ENCODE measurements around the gene ELMO1.

ELMO1 gene

GRCh38 chr7:37409461-37409860 is 39.2 kb downstream of the ELMO1 start:
- Histone ChIP-seq H3K27me3 (ENCODE audit: insufficient read depth, low read length) (no peaks in the 10 kb centered on the region), H3K4me3 (ENCODE audit: low read depth, low read length) (no peak overlapping the region), H3K79me2 (ENCODE audit: control insufficient read depth, insufficient read depth, low read length, unreplicated experiment) (no peaks in the 10 kb centered on the region), H2AFZ (ENCODE audit: low read length, unreplicated experiment) (no peak overlapping the region), H3K27ac (ENCODE audit: low read depth, low read length) (no peak overlapping the region), H3K4me1 (ENCODE audit: control insufficient read depth, insufficient read depth, low read length, unreplicated experiment) (no peaks in the 10 kb centered on the region), H3K36me3 (ENCODE audit: insufficient read depth, low read length) (no peaks in the 10 kb centered on the region)

- Histone ChIP-seq H3K4me1 (ENCODE audit: control insufficient read depth, insufficient read depth, low read length, unreplicated experiment) (no peaks in the 10 kb centered on the region), H3K79me2 (ENCODE audit: control insufficient read depth, insufficient read depth, low read length, unreplicated experiment) (no peaks in the 10 kb centered on the region), H3K4me3 (ENCODE audit: low read depth, low read length) (no peak overlapping the region), H3K27me3 (ENCODE audit: insufficient read depth, low read length) (no peaks in the 10 kb centered on the region), H3K36me3 (ENCODE audit: insufficient read depth, low read length) (no peaks in the 10 kb centered on the region), H2AFZ (ENCODE audit: low read length, unreplicated experiment) (no peak overlapping the region), H3K27ac (ENCODE audit: low read depth, low read length) (no peak overlapping the region)
Observed at GRCh38 chr7:37408291-37409228, 40.1 kb downstream of the ELMO1 start.

GRCh38 chr7:37405603-37406122 is 43.0 kb downstream of the ELMO1 start:
- H3K27ac ChIP-seq (ENCODE audit: low read depth, low read length): no peak overlapping the region
- H3K79me2 ChIP-seq (ENCODE audit: control insufficient read depth, insufficient read depth, low read length, unreplicated experiment): no peaks in the 10 kb centered on the region
- no peaks in the 10 kb centered on the region for H3K4me1 ChIP-seq (ENCODE audit: control insufficient read depth, insufficient read depth, low read length, unreplicated experiment)
- no peak overlapping the region for H2AFZ ChIP-seq (ENCODE audit: low read length, unreplicated experiment)
- no peaks in the 10 kb centered on the region for H3K36me3 ChIP-seq (ENCODE audit: insufficient read depth, low read length)
- no peak overlapping the region for H3K4me3 ChIP-seq (ENCODE audit: low read depth, low read length)
- no peaks in the 10 kb centered on the region for H3K27me3 ChIP-seq (ENCODE audit: insufficient read depth, low read length)

GRCh38 chr7:37405128-37405527 is 43.5 kb downstream of the ELMO1 start:
- H3K36me3 ChIP-seq (ENCODE audit: insufficient read depth, low read length): no peaks in the 10 kb centered on the region
- H3K79me2 ChIP-seq (ENCODE audit: control insufficient read depth, insufficient read depth, low read length, unreplicated experiment): no peaks in the 10 kb centered on the region
- no peaks in the 10 kb centered on the region for H3K4me1 ChIP-seq (ENCODE audit: control insufficient read depth, insufficient read depth, low read length, unreplicated experiment)
- no peak overlapping the region for H2AFZ ChIP-seq (ENCODE audit: low read length, unreplicated experiment)
- no peaks in the 10 kb centered on the region for H3K27me3 ChIP-seq (ENCODE audit: insufficient read depth, low read length)
- H3K27ac ChIP-seq (ENCODE audit: low read depth, low read length): no peak overlapping the region
- H3K4me3 ChIP-seq (ENCODE audit: low read depth, low read length): no peak overlapping the region

GRCh38 chr7:37399876-37400421 is 48.7 kb downstream of the ELMO1 start:
- no peaks in the 10 kb centered on the region for H3K27me3 ChIP-seq (ENCODE audit: insufficient read depth, low read length)
- H3K4me1 ChIP-seq (ENCODE audit: control insufficient read depth, insufficient read depth, low read length, unreplicated experiment): no peaks in the 10 kb centered on the region
- H2AFZ ChIP-seq (ENCODE audit: low read length, unreplicated experiment): no peak overlapping the region
- no peak overlapping the region for H3K27ac ChIP-seq (ENCODE audit: low read depth, low read length)
- H3K4me3 ChIP-seq (ENCODE audit: low read depth, low read length): no peak overlapping the region
- H3K79me2 ChIP-seq (ENCODE audit: control insufficient read depth, insufficient read depth, low read length, unreplicated experiment): no peaks in the 10 kb centered on the region
- no peaks in the 10 kb centered on the region for H3K36me3 ChIP-seq (ENCODE audit: insufficient read depth, low read length)

- Histone ChIP-seq H3K36me3 (ENCODE audit: insufficient read depth, low read length) (no peaks in the 10 kb centered on the region), H3K27ac (ENCODE audit: low read depth, low read length) (no peak overlapping the region), H2AFZ (ENCODE audit: low read length, unreplicated experiment) (no peak overlapping the region)
Observed at GRCh38 chr7:37398403-37398802, 50.3 kb downstream of the ELMO1 start.

GRCh38 chr7:37395618-37396259 is 52.9 kb downstream of the ELMO1 start:
- Histone ChIP-seq H3K4me1 (ENCODE audit: control insufficient read depth, insufficient read depth, low read length, unreplicated experiment) (no peaks in the 10 kb centered on the region), H3K27ac (ENCODE audit: low read depth, low read length) (no peak overlapping the region), H3K79me2 (ENCODE audit: control insufficient read depth, insufficient read depth, low read length, unreplicated experiment) (no peaks in the 10 kb centered on the region), H3K4me3 (ENCODE audit: low read depth, low read length) (no peak overlapping the region), H2AFZ (ENCODE audit: low read length, unreplicated experiment) (no peak overlapping the region), H3K36me3 (ENCODE audit: insufficient read depth, low read length) (no peaks in the 10 kb centered on the region), H3K27me3 (ENCODE audit: insufficient read depth, low read length) (no peaks in the 10 kb centered on the region)

More at GRCh38 chr7:37398403-37398802, 50.3 kb downstream of the ELMO1 start:
- no peak overlapping the region for H3K4me3 ChIP-seq (ENCODE audit: low read depth, low read length)
- no peaks in the 10 kb centered on the region for H3K79me2 ChIP-seq (ENCODE audit: control insufficient read depth, insufficient read depth, low read length, unreplicated experiment)
- H3K4me1 ChIP-seq (ENCODE audit: control insufficient read depth, insufficient read depth, low read length, unreplicated experiment): no peaks in the 10 kb centered on the region
- no peaks in the 10 kb centered on the region for H3K27me3 ChIP-seq (ENCODE audit: insufficient read depth, low read length)

- Histone ChIP-seq H3K4me3 (ENCODE audit: low read depth, low read length) (no peak overlapping the region), H3K27me3 (ENCODE audit: insufficient read depth, low read length) (no peaks in the 10 kb centered on the region), H3K79me2 (ENCODE audit: control insufficient read depth, insufficient read depth, low read length, unreplicated experiment) (no peaks in the 10 kb centered on the region), H2AFZ (ENCODE audit: low read length, unreplicated experiment) (no peak overlapping the region), H3K36me3 (ENCODE audit: insufficient read depth, low read length) (no peaks in the 10 kb centered on the region), H3K27ac (ENCODE audit: low read depth, low read length) (no peak overlapping the region), H3K4me1 (ENCODE audit: control insufficient read depth, insufficient read depth, low read length, unreplicated experiment) (no peaks in the 10 kb centered on the region)
Observed at GRCh38 chr7:37394158-37394557, 54.5 kb downstream of the ELMO1 start.

- Histone ChIP-seq H3K4me3 (ENCODE audit: low read depth, low read length) (no peak overlapping the region), H3K27ac (ENCODE audit: low read depth, low read length) (no peak overlapping the region), H3K36me3 (ENCODE audit: insufficient read depth, low read length) (no peaks in the 10 kb centered on the region), H3K27me3 (ENCODE audit: insufficient read depth, low read length) (no peaks in the 10 kb centered on the region), H2AFZ (ENCODE audit: low read length, unreplicated experiment) (no peak overlapping the region), H3K4me1 (ENCODE audit: control insufficient read depth, insufficient read depth, low read length, unreplicated experiment) (no peaks in the 10 kb centered on the region), H3K79me2 (ENCODE audit: control insufficient read depth, insufficient read depth, low read length, unreplicated experiment) (no peaks in the 10 kb centered on the region)
Observed at GRCh38 chr7:37393476-37393875, 55.2 kb downstream of the ELMO1 start.

GRCh38 chr7:37392673-37393017 is 56.0 kb downstream of the ELMO1 start:
- no peak overlapping the region for H3K4me3 ChIP-seq (ENCODE audit: low read depth, low read length)
- no peaks in the 10 kb centered on the region for H3K4me1 ChIP-seq (ENCODE audit: control insufficient read depth, insufficient read depth, low read length, unreplicated experiment)
- no peaks in the 10 kb centered on the region for H3K36me3 ChIP-seq (ENCODE audit: insufficient read depth, low read length)
- no peak overlapping the region for H2AFZ ChIP-seq (ENCODE audit: low read length, unreplicated experiment)
- H3K79me2 ChIP-seq (ENCODE audit: control insufficient read depth, insufficient read depth, low read length, unreplicated experiment): no peaks in the 10 kb centered on the region
- no peaks in the 10 kb centered on the region for H3K27me3 ChIP-seq (ENCODE audit: insufficient read depth, low read length)
- H3K27ac ChIP-seq (ENCODE audit: low read depth, low read length): no peak overlapping the region
